HG02840 (cell line): Measurements from ENCODE around the gene BPIFB6.

Experiments used
- ATAC-seq: cut with Tn5 transposase; IDR thresholded peaks from one replicate; pipeline ENCODE4 v1.9.1; 2021; ENCODE audit warnings: mild to moderate bottlenecking, moderate library complexity, moderate number of reproducible peaks; ENCODE audit not compliant: unreplicated experiment, low FRiP score

The BPIFB6 gene

GRCh38 chr20:33082546-33082945 lies 51.1 kb downstream of the BPIFB6 start:
- ATAC-seq: no peak

- no peak for ATAC-seq
Measured at GRCh38 chr20:33083544-33084340, 52.3 kb downstream of the BPIFB6 start.

- ATAC-seq: no peak
Measured at GRCh38 chr20:33084722-33085121, 53.3 kb downstream of the BPIFB6 start.

GRCh38 chr20:33086052-33086722 lies 54.7 kb downstream of the BPIFB6 start:
- no peak for ATAC-seq

GRCh38 chr20:33091147-33091546 lies 59.7 kb downstream of the BPIFB6 start:
- ATAC-seq: no peak

GRCh38 chr20:33091693-33092092 lies 60.2 kb downstream of the BPIFB6 start:
- ATAC-seq: no peak

- ATAC-seq: no peak
Measured at GRCh38 chr20:33092361-33092760, 60.9 kb downstream of the BPIFB6 start.

GRCh38 chr20:33093074-33093473 lies 61.6 kb downstream of the BPIFB6 start:
- no peak for ATAC-seq

- no peak for ATAC-seq
Measured at GRCh38 chr20:33093582-33093981, 62.1 kb downstream of the BPIFB6 start.
